Measurements from ENCODE around the gene MACROD2.

MACROD2 gene

GRCh38 chr20:15792855-15793254 is 1797.5 kb downstream of the MACROD2 start:
- TF ChIP-seq PATZ1 (CRISPR knock-in tag; IDR thresholded peaks at IDR 0.05; ENCODE audit: borderline replicate concordance), result no peak
- TF ChIP-seq ZNF565 (CRISPR knock-in tag; conservative IDR thresholded peaks at IDR 0.05; ENCODE audit: low read depth), result no peak
- no peak for TF ChIP-seq TOX (CRISPR knock-in tag; IDR thresholded peaks at IDR 0.05; ENCODE audit: borderline replicate concordance)
- TF ChIP-seq ZFP30 (CRISPR knock-in tag; IDR thresholded peaks at IDR 0.05), result no peak
- TF ChIP-seq ZNF70 (CRISPR knock-in tag; IDR thresholded peaks at IDR 0.05), result no peak
- TF ChIP-seq ZC3H10 (CRISPR knock-in tag; IDR thresholded peaks at IDR 0.05), result no peak
- TF ChIP-seq OSR1 (CRISPR knock-in tag; IDR thresholded peaks at IDR 0.05), result no peak
- no peak for TF ChIP-seq SNAI2 (CRISPR knock-in tag; IDR thresholded peaks at IDR 0.05)
- TF ChIP-seq ESRRG (CRISPR knock-in tag; IDR thresholded peaks at IDR 0.05), result no peak
- no peak for TF ChIP-seq ISL1 (CRISPR knock-in tag; IDR thresholded peaks at IDR 0.05)
- TF ChIP-seq CSRNP3 (CRISPR knock-in tag; IDR thresholded peaks at IDR 0.05), result no peak
- no peak for TF ChIP-seq TCF4 (CRISPR knock-in tag; IDR thresholded peaks at IDR 0.05; ENCODE audit: borderline replicate concordance)
- TF ChIP-seq ZNF8 (CRISPR knock-in tag; IDR thresholded peaks at IDR 0.05), result no peak
- TF ChIP-seq BACH2 (CRISPR knock-in tag; IDR thresholded peaks at IDR 0.05; ENCODE audit: borderline replicate concordance), result no peak
- TF ChIP-seq ZFP3 (CRISPR knock-in tag; IDR thresholded peaks at IDR 0.05), result no peak
- TF ChIP-seq PPARA (CRISPR knock-in tag; IDR thresholded peaks at IDR 0.05; ENCODE audit: borderline replicate concordance), result no peak
- no peak for TF ChIP-seq ARNTL (CRISPR knock-in tag; IDR thresholded peaks at IDR 0.05; ENCODE audit: borderline replicate concordance, low read depth)
- TF ChIP-seq CSDC2 (CRISPR knock-in tag; IDR thresholded peaks at IDR 0.05), result no peak
- no peak for TF ChIP-seq GLIS3 (CRISPR knock-in tag; IDR thresholded peaks at IDR 0.05)
- no peak for ATAC-seq

- TF ChIP-seq ARNTL (CRISPR knock-in tag; IDR thresholded peaks at IDR 0.05; ENCODE audit: borderline replicate concordance, low read depth) (no peak), ESRRG (CRISPR knock-in tag; IDR thresholded peaks at IDR 0.05) (no peak), TCF4 (CRISPR knock-in tag; IDR thresholded peaks at IDR 0.05; ENCODE audit: borderline replicate concordance) (no peak), ZNF8 (CRISPR knock-in tag; IDR thresholded peaks at IDR 0.05) (no peak), POU6F1 (CRISPR knock-in tag; IDR thresholded peaks at IDR 0.05; ENCODE audit: borderline replicate concordance, low read depth) (no peak), PPARA (CRISPR knock-in tag; IDR thresholded peaks at IDR 0.05; ENCODE audit: borderline replicate concordance) (no peak)
- no peak for ATAC-seq
Measured at GRCh38 chr20:15794409-15794808, 1799.1 kb downstream of the MACROD2 start.

GRCh38 chr20:15795305-15796019 is 1800.1 kb downstream of the MACROD2 start:
- no peak for TF ChIP-seq TCF4 (CRISPR knock-in tag; IDR thresholded peaks at IDR 0.05; ENCODE audit: borderline replicate concordance)
- no peak for TF ChIP-seq TOX (CRISPR knock-in tag; IDR thresholded peaks at IDR 0.05; ENCODE audit: borderline replicate concordance)
- no peak for TF ChIP-seq PPARA (CRISPR knock-in tag; IDR thresholded peaks at IDR 0.05; ENCODE audit: borderline replicate concordance)
- TF ChIP-seq POU6F1 (CRISPR knock-in tag; IDR thresholded peaks at IDR 0.05; ENCODE audit: borderline replicate concordance, low read depth), result no peak
- no peak for TF ChIP-seq OSR1 (CRISPR knock-in tag; IDR thresholded peaks at IDR 0.05)
- TF ChIP-seq ARNTL (CRISPR knock-in tag; IDR thresholded peaks at IDR 0.05; ENCODE audit: borderline replicate concordance, low read depth), result no peak
- no peak for TF ChIP-seq ZNF565 (CRISPR knock-in tag; conservative IDR thresholded peaks at IDR 0.05; ENCODE audit: low read depth)
- no peak for TF ChIP-seq ZC3H10 (CRISPR knock-in tag; IDR thresholded peaks at IDR 0.05)
- TF ChIP-seq PATZ1 (CRISPR knock-in tag; IDR thresholded peaks at IDR 0.05; ENCODE audit: borderline replicate concordance), result no peak
- TF ChIP-seq ESRRG (CRISPR knock-in tag; IDR thresholded peaks at IDR 0.05), result no peak
- TF ChIP-seq ISL1 (CRISPR knock-in tag; IDR thresholded peaks at IDR 0.05), result no peak
- TF ChIP-seq, protein P1, sequence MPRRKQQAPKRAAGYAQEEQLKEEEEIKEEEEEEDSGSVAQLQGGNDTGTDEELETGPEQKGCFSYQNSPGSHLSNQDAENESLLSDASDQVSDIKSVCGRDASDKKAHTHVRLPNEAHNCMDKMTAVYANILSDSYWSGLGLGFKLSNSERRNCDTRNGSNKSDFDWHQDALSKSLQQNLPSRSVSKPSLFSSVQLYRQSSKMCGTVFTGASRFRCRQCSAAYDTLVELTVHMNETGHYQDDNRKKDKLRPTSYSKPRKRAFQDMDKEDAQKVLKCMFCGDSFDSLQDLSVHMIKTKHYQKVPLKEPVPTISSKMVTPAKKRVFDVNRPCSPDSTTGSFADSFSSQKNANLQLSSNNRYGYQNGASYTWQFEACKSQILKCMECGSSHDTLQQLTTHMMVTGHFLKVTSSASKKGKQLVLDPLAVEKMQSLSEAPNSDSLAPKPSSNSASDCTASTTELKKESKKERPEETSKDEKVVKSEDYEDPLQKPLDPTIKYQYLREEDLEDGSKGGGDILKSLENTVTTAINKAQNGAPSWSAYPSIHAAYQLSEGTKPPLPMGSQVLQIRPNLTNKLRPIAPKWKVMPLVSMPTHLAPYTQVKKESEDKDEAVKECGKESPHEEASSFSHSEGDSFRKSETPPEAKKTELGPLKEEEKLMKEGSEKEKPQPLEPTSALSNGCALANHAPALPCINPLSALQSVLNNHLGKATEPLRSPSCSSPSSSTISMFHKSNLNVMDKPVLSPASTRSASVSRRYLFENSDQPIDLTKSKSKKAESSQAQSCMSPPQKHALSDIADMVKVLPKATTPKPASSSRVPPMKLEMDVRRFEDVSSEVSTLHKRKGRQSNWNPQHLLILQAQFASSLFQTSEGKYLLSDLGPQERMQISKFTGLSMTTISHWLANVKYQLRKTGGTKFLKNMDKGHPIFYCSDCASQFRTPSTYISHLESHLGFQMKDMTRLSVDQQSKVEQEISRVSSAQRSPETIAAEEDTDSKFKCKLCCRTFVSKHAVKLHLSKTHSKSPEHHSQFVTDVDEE (CRISPR knock-in tag; IDR thresholded peaks at IDR 0.05), result no peak
- TF ChIP-seq ZFP3 (CRISPR knock-in tag; IDR thresholded peaks at IDR 0.05), result no peak
- ATAC-seq, result no peak
